Epithelial cell of proximal tubule (primary cell): Measurements from ENCODE around the gene TOMM70. TPM values are rescaled to one million over a fixed set of nuclear protein-coding genes. Genes with fewer than 3 reads are reported as not detected.
"Not testable (repeated sequence)": the region's sequence is repeated elsewhere in the genome, so short reads cannot be mapped to it uniquely, and the experiment has no call there.

ENCODE experiments used
- DNase-seq: peaks from one replicate; pipeline ENCODE4 v3.0.0-alpha.2; 2011; ENCODE audit warnings: low read depth
- H3K4me3 ChIP-seq: 2 replicates; pipeline ENCODE4 v1.5.1; 2011; ENCODE audit warnings: low read depth, mild to moderate bottlenecking, low read length
- CTCF ChIP-seq: conservative IDR thresholded peaks from 2 replicates; pipeline ENCODE4 v1.5.1; 2012; ENCODE audit warnings: low read depth, mild to moderate bottlenecking, low read length
- total RNA-seq: library from RNA; depleted of rRNA; stranded (reverse); fragments of >200 nt; gene quantifications from 2 replicates; pipeline ENCODE4 v1.2.3, GENCODE V29; 2015

TOMM70 gene
- total RNA-seq, 1 donor from 2014 or later: 27.5 TPM

GRCh38 chr3:100338911-100339310 is 62.0 kb downstream of the TOMM70 start:
- no peak for DNase-seq
- H3K4me3 ChIP-seq: no peak overlapping the region
- no peak for TF ChIP-seq CTCF

GRCh38 chr3:100336229-100336628 is 64.7 kb downstream of the TOMM70 start:
- peak overlapping the region; percentile 74 for H3K4me3 ChIP-seq
- not testable (repeated sequence) for DNase-seq

- TF ChIP-seq CTCF: no peak
- DNase-seq: no peak
- H3K4me3 ChIP-seq: peak overlapping the region; percentile 74
These were observed 65.5 kb downstream of the TOMM70 start for GRCh38 chr3:100335434-100335833.

GRCh38 chr3:100334488-100335351 is 66.2 kb downstream of the TOMM70 start, which contains the start of gene NIT2:
TSS of gene NIT2 (plus strand) at chr3:100334757. CDS start at chr3:100334792, 35 bp downstream.
- peak within 1 kb of the TSS; percentile 74 for H3K4me3 ChIP-seq
- TF ChIP-seq CTCF: no peak
- peak; percentile 72 for DNase-seq

GRCh38 chr3:100333970-100334487 is 66.9 kb downstream of the TOMM70 start:
- peak overlapping the region; percentile 74 for H3K4me3 ChIP-seq
- no peak for TF ChIP-seq CTCF
- DNase-seq: no peak

GRCh38 chr3:100333051-100333450 is 67.8 kb downstream of the TOMM70 start:
- no peak for DNase-seq
- no peak for TF ChIP-seq CTCF
- no peak overlapping the region for H3K4me3 ChIP-seq

- no peak overlapping the region for H3K4me3 ChIP-seq
- TF ChIP-seq CTCF: no peak
- no peak for DNase-seq
These were observed 69.2 kb downstream of the TOMM70 start for GRCh38 chr3:100331660-100332059.
